Cardiac fibroblast (primary cell): ENCODE data around the gene NAA40.
A peak's percentile ranks its signal among the peaks of the same experiment; 100 is the strongest.

Source experiments
- DNase-seq, 2 donors: peaks; one replicate each; pipeline versions ENCODE4 v3.0.0 to v3.0.0-alpha.2; 2010; ENCODE audit warnings: low read depth in 2 of 2
- H3K4me3 ChIP-seq, 2 donors: replicated peaks in 1 of 2; 1 replicate in 1 of 2; 2 replicates in 1 of 2; pipeline ENCODE4 v1.5.1; 2011; ENCODE audit warnings: low read depth in 2 of 2, low read length in 2 of 2, mild to moderate bottlenecking in 2 of 2, moderate library complexity in 1 of 2
- TF ChIP-seq, protein P1 (sequence below): IDR thresholded peaks from one replicate; pipeline ENCODE4 v1.5.1; 2011; ENCODE audit warnings: low read depth, mild to moderate bottlenecking, low read length, inconsistent platforms

The NAA40 gene

DNA sequence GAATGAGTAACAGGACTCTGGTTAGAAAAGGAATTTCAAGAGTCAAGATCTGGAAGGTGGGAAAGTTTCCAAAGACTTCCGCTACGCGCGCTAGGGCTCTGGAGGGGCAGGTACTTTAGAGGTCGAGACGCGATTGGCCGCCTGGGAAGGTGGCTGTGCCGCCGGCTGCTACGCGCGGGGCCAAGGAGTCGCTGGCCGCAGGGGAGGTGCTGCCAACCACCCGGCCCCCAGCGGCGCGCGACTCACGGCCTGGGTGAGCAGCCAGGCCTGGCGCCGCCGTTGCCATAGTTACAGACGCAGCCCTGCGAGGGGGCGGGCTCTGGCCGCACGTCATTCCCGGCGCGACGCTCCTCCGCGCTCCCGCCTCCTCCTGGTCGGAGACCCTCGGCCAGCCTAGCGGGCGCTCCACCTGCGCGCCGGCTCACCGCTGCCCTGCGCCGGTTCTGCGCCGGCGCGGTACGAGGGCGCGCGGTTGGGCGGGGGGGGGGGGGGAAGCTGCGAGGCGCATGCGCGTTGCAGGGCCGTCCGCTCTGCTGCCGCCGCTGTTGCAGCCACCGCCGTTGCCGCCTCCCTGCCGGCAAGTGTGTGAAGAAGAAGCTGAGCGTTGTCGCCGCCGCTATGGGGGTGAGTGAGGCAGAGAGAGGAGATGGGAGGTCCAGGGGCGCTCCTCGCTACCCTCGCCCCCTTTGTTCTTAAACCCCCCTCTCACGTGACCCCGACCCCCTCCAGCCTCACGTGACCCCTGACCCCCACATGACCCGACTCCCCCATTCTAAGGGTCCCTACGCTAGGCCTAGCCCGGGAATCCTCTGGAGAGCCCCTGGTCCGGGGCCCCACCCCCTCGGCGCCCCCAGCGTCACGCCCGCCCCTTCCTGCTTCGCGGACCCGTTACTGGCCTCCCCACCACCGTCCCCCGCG lies at the start of gene NAA40:
Gene NAA40 (plus strand): TSS at position 524 of the 918 bp plus-strand sequence. CDS start 95 bp downstream, at position 619.
- H3K4me3 ChIP-seq: peak within 1 kb of the TSS; percentile 91 to 94
- TF ChIP-seq, protein P1, sequence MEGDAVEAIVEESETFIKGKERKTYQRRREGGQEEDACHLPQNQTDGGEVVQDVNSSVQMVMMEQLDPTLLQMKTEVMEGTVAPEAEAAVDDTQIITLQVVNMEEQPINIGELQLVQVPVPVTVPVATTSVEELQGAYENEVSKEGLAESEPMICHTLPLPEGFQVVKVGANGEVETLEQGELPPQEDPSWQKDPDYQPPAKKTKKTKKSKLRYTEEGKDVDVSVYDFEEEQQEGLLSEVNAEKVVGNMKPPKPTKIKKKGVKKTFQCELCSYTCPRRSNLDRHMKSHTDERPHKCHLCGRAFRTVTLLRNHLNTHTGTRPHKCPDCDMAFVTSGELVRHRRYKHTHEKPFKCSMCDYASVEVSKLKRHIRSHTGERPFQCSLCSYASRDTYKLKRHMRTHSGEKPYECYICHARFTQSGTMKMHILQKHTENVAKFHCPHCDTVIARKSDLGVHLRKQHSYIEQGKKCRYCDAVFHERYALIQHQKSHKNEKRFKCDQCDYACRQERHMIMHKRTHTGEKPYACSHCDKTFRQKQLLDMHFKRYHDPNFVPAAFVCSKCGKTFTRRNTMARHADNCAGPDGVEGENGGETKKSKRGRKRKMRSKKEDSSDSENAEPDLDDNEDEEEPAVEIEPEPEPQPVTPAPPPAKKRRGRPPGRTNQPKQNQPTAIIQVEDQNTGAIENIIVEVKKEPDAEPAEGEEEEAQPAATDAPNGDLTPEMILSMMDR: no peak
- DNase-seq: peak; percentile 94 to 96

DNA sequence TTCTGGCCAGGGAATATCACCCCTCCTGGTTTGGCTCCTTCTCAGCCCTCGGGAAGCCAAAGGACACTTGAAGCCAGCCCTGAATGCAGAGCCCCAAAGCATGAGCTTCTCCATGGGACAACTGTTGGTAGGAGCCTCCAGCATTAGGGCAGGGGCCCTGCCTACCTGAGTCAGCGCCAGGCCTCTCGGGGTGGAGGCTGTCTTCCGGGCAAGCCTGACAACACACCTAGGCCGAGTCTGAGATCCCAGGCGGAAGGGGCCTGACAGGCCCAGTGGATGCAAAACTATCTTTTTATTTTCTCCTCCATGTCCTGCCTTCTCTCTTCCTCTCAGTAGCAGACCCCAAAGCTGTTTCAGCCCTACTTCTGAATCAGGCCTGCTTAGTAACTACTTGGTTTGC lies 49.5 kb upstream of the NAA40 start:
- TF ChIP-seq, protein P1: no peak
- no peak overlapping the region for H3K4me3 ChIP-seq
- no peak for DNase-seq

DNA sequence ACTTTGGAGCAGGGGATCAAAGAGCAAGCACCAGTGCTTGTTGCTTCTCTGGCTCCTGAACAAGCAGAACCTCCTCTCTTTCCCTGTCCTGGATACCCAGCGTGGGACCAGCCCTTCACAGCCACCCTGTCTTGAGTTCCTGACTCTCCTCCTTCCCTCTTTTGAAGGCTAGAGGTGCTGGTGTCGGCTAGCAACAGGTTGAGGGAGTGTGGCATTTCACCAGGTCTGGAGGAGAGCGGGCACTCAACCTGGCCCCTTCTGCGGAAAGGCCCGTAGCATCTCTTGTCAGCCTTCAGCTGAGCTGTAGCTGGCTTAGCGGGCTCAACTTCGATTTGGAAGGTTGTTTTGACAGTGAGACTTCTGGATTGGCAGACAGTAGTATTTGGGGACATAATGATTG lies 48.4 kb upstream of the NAA40 start:
- H3K4me3 ChIP-seq: no peak overlapping the region
- TF ChIP-seq, protein P1: no peak
- no peak for DNase-seq

DNA sequence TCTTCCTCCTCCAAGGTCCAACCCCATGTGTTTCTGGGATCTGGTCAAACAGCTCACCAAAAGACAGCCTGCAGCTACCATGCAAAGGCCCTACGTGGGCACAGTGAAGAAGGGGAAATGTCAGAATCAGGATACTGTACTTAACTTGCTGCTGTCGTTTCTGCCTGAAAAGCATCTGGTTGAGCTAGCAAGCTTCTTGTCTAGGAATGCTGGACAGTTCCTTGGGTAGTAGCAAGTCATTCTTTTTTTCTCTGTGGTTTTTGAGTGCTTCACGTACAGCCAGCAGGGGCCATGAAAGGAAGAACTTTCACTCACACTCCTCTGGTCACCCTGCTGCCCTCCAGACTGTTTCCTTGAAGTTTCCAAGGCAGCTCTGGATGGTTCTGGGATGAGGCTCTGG lies 46.6 kb upstream of the NAA40 start:
- peak; percentile 31 to 58 for DNase-seq
- TF ChIP-seq, protein P1: peak; percentile 3
- no peak overlapping the region for H3K4me3 ChIP-seq

DNA sequence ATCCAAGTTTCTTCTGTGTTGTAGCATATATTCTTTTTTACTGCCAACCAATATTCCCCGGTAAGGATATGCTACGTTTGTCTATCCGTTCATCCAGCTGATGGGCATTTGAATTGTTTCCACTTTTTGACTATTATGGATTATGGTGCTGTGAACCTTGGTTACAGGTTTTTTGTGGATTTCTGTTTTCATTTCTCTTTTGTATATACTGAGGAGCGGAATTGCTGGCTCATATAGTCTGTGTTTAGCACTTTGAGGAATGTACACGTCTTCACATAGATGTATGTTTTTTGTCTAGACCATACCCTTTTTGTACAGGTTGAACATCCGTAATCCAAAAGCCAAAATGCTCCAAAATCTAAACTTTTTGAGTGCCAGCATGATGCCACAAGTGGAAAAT lies 45.4 kb upstream of the NAA40 start:
- no peak overlapping the region for H3K4me3 ChIP-seq
- TF ChIP-seq, protein P1: no peak
- DNase-seq: no peak

DNA sequence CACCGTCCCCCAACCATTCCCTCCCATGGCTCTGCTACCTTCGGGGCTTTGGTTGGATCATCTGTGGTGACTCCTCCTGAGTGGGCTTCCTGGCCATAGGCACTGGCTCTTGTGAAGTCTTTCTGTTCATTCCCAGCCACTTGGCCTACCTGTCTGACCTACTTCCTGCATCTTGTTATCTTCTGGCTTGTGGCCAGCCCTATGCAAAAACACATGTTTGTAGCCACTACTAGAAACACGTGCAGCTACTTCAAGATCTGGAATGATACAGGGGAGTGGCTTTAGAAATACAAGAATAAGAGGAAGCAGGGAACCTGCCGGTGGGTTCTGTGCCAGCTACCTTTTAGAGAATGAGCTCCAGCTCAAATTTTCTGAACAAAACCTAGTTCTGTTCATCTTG lies 42.7 kb upstream of the NAA40 start:
- TF ChIP-seq, protein P1: no peak
- DNase-seq: no peak
- H3K4me3 ChIP-seq: no peak overlapping the region
